Mesenchymal stem cell (in vitro differentiated cells and primary cell): Measurements from ENCODE around the gene C1QTNF5.

ENCODE experiments used
- DNase-seq: peaks from one replicate; pipeline ENCODE4 v3.0.0-alpha.2; 2013
- H2AFZ ChIP-seq: one replicate; pipeline ENCODE4 v1.6.1; 2013; ENCODE audit warnings: low read depth, mild to moderate bottlenecking, control low read depth, inconsistent platforms, low read length, moderate library complexity
- H2AK5ac ChIP-seq: 2 replicates; pipeline ENCODE4 v1.6.1; 2013; ENCODE audit warnings: low read length, moderate library complexity, mild to moderate bottlenecking, inconsistent platforms; ENCODE audit not compliant: severe bottlenecking
- H2BK120ac ChIP-seq: one replicate; pipeline ENCODE4 v1.6.1; 2013; ENCODE audit warnings: low read depth, mild to moderate bottlenecking, inconsistent platforms, low read length, moderate library complexity
- H2BK12ac ChIP-seq, 2 experiments: one replicate each; pipeline ENCODE4 v1.6.1; 2013; ENCODE audit warnings: inconsistent platforms in 2 of 2, low read length in 2 of 2, mild to moderate bottlenecking in 2 of 2, moderate library complexity in 2 of 2, control low read depth in 1 of 2
- H2BK15ac ChIP-seq: one replicate; pipeline ENCODE4 v1.6.1; 2013; ENCODE audit warnings: mild to moderate bottlenecking, low read depth, inconsistent platforms; ENCODE audit not compliant: poor library complexity, severe bottlenecking
- H2BK5ac ChIP-seq: 2 replicates; pipeline ENCODE4 v1.6.1; 2013; ENCODE audit warnings: low read depth, mild to moderate bottlenecking, low read length, control low read depth, inconsistent platforms; ENCODE audit not compliant: poor library complexity, severe bottlenecking
- H3K14ac ChIP-seq, 2 experiments: one replicate each; pipeline ENCODE4 v1.6.1; 2013; ENCODE audit warnings: inconsistent platforms in 2 of 2, low read length in 2 of 2, control low read depth in 1 of 2, mild to moderate bottlenecking in 1 of 2, moderate library complexity in 1 of 2
- H3K18ac ChIP-seq, 2 experiments: one replicate each; pipeline ENCODE4 v1.6.1; 2013; ENCODE audit warnings: inconsistent platforms in 2 of 2, low read length in 2 of 2, control low read depth in 1 of 2, low read depth in 1 of 2, mild to moderate bottlenecking in 1 of 2
- H3K23ac ChIP-seq, 2 experiments: one replicate each; pipeline ENCODE4 v1.6.1; 2013; ENCODE audit warnings: inconsistent platforms in 2 of 2, low read length in 2 of 2, mild to moderate bottlenecking in 2 of 2, moderate library complexity in 2 of 2, control low read depth in 1 of 2
- H3K27ac ChIP-seq: 2 replicates; pipeline ENCODE4 v1.5.1; 2013; ENCODE audit warnings: mild to moderate bottlenecking, moderate library complexity, low read length, control low read depth, inconsistent platforms; ENCODE audit not compliant: poor library complexity, severe bottlenecking
- H3K27me3 ChIP-seq, 2 experiments: 2 replicates each; pipeline versions ENCODE4 v1.6.1 to v1.7.0; 2013; ENCODE audit warnings: low read length in 2 of 2, mild to moderate bottlenecking in 2 of 2, moderate library complexity in 2 of 2, control low read depth in 1 of 2, inconsistent platforms in 1 of 2; ENCODE audit not compliant: control insufficient read depth in 1 of 2, insufficient read depth in 1 of 2
- H3K36me3 ChIP-seq, 2 experiments: 2 replicates each; pipeline versions ENCODE4 v1.6.1 to v1.7.0; 2013; ENCODE audit warnings: low read length in 2 of 2, control low read depth in 1 of 2, inconsistent platforms in 1 of 2, low read depth in 1 of 2, mild to moderate bottlenecking in 1 of 2; ENCODE audit not compliant: insufficient read depth in 2 of 2, control insufficient read depth in 1 of 2
- H3K4ac ChIP-seq, 2 experiments: one replicate each; pipeline ENCODE4 v1.6.1; 2013; ENCODE audit warnings: inconsistent platforms in 2 of 2, low read length in 2 of 2, mild to moderate bottlenecking in 2 of 2, moderate library complexity in 2 of 2, control low read depth in 1 of 2, low read depth in 1 of 2
- H3K4me1 ChIP-seq: 2 replicates; pipeline ENCODE4 v1.6.1; 2013; ENCODE audit warnings: low read depth, low read length, control low read depth; ENCODE audit not compliant: control insufficient read depth, insufficient read depth
- H3K4me2 ChIP-seq: 2 replicates; pipeline ENCODE4 v1.6.1; 2013; ENCODE audit warnings: low read length, mild to moderate bottlenecking, inconsistent platforms; ENCODE audit not compliant: poor library complexity, severe bottlenecking
- H3K4me3 ChIP-seq, 2 experiments: 2 replicates each; pipeline versions ENCODE4 v1.5.1 to v1.7.0; 2013; ENCODE audit warnings: low read length in 2 of 2, mild to moderate bottlenecking in 2 of 2, control low read depth in 1 of 2, low read depth in 1 of 2; ENCODE audit not compliant: insufficient read depth in 1 of 2
- H3K79me1 ChIP-seq: replicated peaks from 2 replicates; pipeline ENCODE4 v1.6.1; 2013; ENCODE audit warnings: mild to moderate bottlenecking, control low read depth, low read length, inconsistent platforms; ENCODE audit not compliant: poor library complexity, severe bottlenecking
- H3K9ac ChIP-seq: 2 replicates; pipeline ENCODE4 v1.7.0; 2013; ENCODE audit warnings: mild to moderate bottlenecking, low read length, moderate library complexity
- H3K9me3 ChIP-seq: 2 replicates; pipeline ENCODE4 v1.7.0; 2013; ENCODE audit warnings: mild to moderate bottlenecking, low read length; ENCODE audit not compliant: control insufficient read depth
- H4K8ac ChIP-seq: one replicate; pipeline ENCODE4 v1.6.1; 2013; ENCODE audit warnings: inconsistent platforms, mild to moderate bottlenecking, low read length, moderate library complexity
- H4K91ac ChIP-seq: one replicate; pipeline ENCODE4 v1.6.1; 2013; ENCODE audit warnings: mild to moderate bottlenecking, low read length, inconsistent platforms
- WGBS: methylation state at CpG from one replicate; pipeline ENCODE4 v1.1.7; 2013; ENCODE audit warnings: mixed read lengths; 5-methylcytosine and 5-hydroxymethylcytosine counted together

The C1QTNF5 gene

DNA sequence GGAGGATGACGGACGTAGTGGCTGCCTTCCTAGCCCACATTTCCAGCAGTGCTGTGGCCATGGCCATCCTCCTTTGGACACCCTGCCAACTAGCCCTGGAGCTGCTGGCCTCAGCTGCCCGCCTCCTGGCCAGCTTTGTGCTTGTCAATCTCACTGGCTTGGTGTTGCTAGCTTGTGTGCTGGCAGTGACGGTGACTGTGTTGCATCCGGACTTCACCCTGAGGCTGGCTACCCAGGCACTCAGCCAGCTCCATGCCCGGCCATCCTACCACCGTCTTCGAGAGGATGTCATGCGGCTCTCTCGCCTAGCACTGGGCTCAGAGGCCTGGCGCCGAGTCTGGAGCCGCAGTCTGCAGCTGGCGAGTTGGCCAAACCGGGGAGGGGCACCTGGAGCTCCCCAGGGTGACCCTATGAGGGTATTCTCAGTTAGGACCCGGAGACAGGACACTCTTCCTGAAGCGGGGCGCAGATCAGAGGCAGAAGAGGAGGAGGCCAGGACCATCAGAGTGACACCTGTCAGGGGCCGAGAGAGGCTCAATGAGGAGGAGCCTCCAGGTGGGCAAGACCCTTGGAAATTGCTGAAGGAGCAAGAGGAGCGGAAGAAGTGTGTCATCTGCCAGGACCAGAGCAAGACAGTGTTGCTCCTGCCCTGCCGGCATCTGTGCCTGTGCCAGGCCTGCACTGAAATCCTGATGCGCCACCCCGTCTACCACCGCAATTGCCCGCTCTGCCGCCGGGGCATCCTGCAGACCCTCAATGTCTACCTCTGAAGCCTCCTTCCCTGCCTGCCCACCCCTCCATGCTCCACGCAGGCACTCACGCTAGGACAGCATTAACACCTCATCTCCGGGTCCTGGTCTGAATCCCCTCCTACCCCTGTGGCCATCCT lies 4.8 kb downstream of the C1QTNF5 start:
- no peak overlapping the region for H2BK5ac ChIP-seq
- no peak overlapping the region for H3K4ac ChIP-seq
- peak overlapping the region in 1 of 2 experiments; percentile 94 for H3K4me3 ChIP-seq
- H2AK5ac ChIP-seq, result no peak overlapping the region
- H3K36me3 ChIP-seq, result peaks cover 15 to 17% of the 10 kb centered on the region in 2 experiments
- no peak overlapping the region for H3K18ac ChIP-seq
- no peaks in the 10 kb centered on the region for H3K9me3 ChIP-seq
- WGBS, result 95% methylated on average over 30 of the region's 30 CpGs
- peaks cover 0 to 16% of the 10 kb centered on the region in 2 experiments for H3K27me3 ChIP-seq
- H3K4me2 ChIP-seq, result no peak overlapping the region
- DNase-seq, result no peak
- no peak overlapping the region for H3K14ac ChIP-seq
- no peak overlapping the region for H3K23ac ChIP-seq
- no peak overlapping the region for H2AFZ ChIP-seq
- no peak overlapping the region for H4K8ac ChIP-seq
- H3K4me1 ChIP-seq, result peaks cover 39% of the 10 kb centered on the region
- H2BK15ac ChIP-seq, result no peak overlapping the region
- no peak overlapping the region for H3K27ac ChIP-seq
- peak overlapping the region; percentile 64 for H4K91ac ChIP-seq
- H2BK120ac ChIP-seq, result no peak overlapping the region
- peaks cover 30% of the 10 kb centered on the region for H3K79me1 ChIP-seq
- H3K9ac ChIP-seq, result peak overlapping the region; percentile 93
- H2BK12ac ChIP-seq, result no peak overlapping the region

DNA sequence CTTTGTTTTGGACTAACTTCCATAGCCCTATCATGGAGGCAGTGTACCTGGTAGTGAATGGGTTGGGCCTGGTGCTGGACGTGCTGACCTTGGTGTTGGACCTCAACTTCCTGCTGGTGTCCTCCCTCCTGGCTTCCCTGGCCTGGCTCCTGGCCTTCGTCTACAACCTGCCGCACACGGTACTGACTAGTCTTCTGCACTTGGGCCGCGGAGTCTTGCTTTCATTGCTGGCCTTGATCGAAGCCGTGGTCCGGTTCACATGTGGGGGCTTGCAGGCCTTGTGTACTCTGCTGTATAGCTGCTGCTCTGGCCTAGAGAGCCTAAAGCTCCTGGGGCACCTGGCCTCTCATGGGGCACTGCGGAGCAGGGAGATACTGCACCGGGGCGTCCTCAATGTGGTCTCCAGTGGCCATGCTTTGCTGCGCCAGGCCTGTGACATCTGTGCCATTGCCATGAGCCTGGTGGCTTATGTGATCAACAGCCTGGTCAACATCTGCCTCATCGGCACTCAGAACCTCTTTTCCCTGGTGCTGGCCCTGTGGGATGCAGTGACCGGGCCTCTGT lies 5.5 kb downstream of the C1QTNF5 start:
- peak overlapping the region; percentile 69 for H3K4me2 ChIP-seq
- no peak overlapping the region for H4K91ac ChIP-seq
- no peak for DNase-seq
- H3K36me3 ChIP-seq, result peaks cover 15 to 17% of the 10 kb centered on the region in 2 experiments
- no peak overlapping the region for H2BK120ac ChIP-seq
- H2BK12ac ChIP-seq, result peak overlapping the region in 1 of 2 experiments; percentile 12
- no peak overlapping the region for H3K14ac ChIP-seq
- no peak overlapping the region for H2BK15ac ChIP-seq
- H4K8ac ChIP-seq, result no peak overlapping the region
- no peak overlapping the region for H2BK5ac ChIP-seq
- H3K9me3 ChIP-seq, result no peaks in the 10 kb centered on the region
- no peak overlapping the region for H3K27ac ChIP-seq
- no peak overlapping the region for H3K23ac ChIP-seq
- H3K18ac ChIP-seq, result no peak overlapping the region
- H3K4me1 ChIP-seq, result peaks cover 34% of the 10 kb centered on the region
- peaks cover 30% of the 10 kb centered on the region for H3K79me1 ChIP-seq
- H3K4ac ChIP-seq, result no peak overlapping the region
- H3K9ac ChIP-seq, result peak overlapping the region; percentile 93
- 82% methylated on average over 15 of the region's 15 CpGs for WGBS
- H2AK5ac ChIP-seq, result no peak overlapping the region
- H2AFZ ChIP-seq, result no peak overlapping the region
- peaks cover 0 to 15% of the 10 kb centered on the region in 2 experiments for H3K27me3 ChIP-seq
- peak overlapping the region; percentile 30 to 94 for H3K4me3 ChIP-seq

DNA sequence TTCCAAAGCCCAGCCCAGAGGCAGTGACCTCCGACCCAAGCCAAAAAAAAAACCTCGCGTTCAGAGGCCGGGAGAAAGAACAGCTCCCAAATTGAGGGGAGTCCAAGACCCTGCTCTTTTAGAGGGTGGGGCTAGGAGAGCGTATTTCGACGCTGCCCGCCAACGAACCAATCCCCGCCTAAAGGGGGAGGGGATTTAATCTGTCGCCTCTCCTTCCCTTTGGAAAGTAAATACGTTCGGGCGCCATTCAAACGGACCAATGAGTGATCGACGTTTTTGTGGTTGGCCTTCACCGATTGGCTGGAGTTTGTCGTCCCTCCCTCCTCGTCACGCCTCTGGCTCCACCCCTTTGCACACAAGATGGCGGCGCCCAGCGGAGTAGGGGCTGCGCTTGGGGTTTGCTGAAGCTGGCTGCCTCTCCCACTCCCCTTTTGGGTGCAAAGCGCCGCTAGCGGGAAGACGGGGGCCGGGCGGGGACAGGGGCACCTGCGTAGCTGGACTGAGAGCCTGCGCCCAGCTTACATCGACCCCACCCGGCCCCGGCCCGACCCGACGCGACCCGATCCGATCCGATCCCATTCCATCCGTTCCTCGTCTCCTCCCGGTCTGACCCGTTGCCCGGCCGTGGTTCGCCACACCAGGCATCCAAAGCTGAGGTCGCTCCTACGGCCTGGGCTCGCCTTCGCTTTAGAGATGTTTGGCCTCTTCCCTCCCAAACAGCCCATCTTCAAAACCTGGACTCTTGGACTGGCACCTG lies 6.3 kb downstream of the C1QTNF5 start, which contains the start of gene RNF26:
TSS of gene RNF26 (plus strand) at position 354 of the 757 bp plus-strand sequence. CDS start 596 bp downstream, outside the sequence.
- peak within 1 kb of the TSS; percentile 90 for H4K8ac ChIP-seq
- H2BK5ac ChIP-seq, result no peak within 1 kb of the TSS
- no peak within 1 kb of the TSS for H2BK120ac ChIP-seq
- under 1% methylated on average over 52 of the region's 54 CpGs for WGBS
- H2BK15ac ChIP-seq, result no peak within 1 kb of the TSS
- H2BK12ac ChIP-seq, result peak within 1 kb of the TSS in 1 of 2 experiments; percentile 12
- H3K9me3 ChIP-seq, result no peaks in the 10 kb centered on the region
- H3K4me3 ChIP-seq, result peak within 1 kb of the TSS; percentile 83 to 94
- H3K23ac ChIP-seq, result peak within 1 kb of the TSS in 1 of 2 experiments; percentile 78
- no peak within 1 kb of the TSS for H3K4ac ChIP-seq
- no peak within 1 kb of the TSS for H2AK5ac ChIP-seq
- peak within 1 kb of the TSS in 1 of 2 experiments; percentile 50 for H3K14ac ChIP-seq
- no peak within 1 kb of the TSS for H3K27ac ChIP-seq
- H3K27me3 ChIP-seq, result peaks cover 5 to 13% of the 10 kb centered on the region in 2 experiments
- H3K36me3 ChIP-seq, result peaks cover 15 to 17% of the 10 kb centered on the region in 2 experiments
- peak within 1 kb of the TSS; percentile 84 for H3K4me2 ChIP-seq
- H4K91ac ChIP-seq, result peak within 1 kb of the TSS; percentile 54
- peak; percentile 99 for DNase-seq
- no peak within 1 kb of the TSS for H2AFZ ChIP-seq
- peaks cover 30% of the 10 kb centered on the region for H3K79me1 ChIP-seq
- peaks cover 26% of the 10 kb centered on the region for H3K4me1 ChIP-seq
- H3K18ac ChIP-seq, result peak within 1 kb of the TSS; percentile 59 to 61
- peak within 1 kb of the TSS; percentile 93 for H3K9ac ChIP-seq
